ENCODE results near the gene MGAT4C.
"Not testable (repeated sequence)": the region's sequence is repeated elsewhere in the genome, so short reads cannot be mapped to it uniquely, and the experiment has no call there.

MGAT4C gene

GRCh38 chr12:86134561-86134960 lies 121.6 kb downstream of the MGAT4C start:
- DNase-seq (ENCODE audit: low read depth) = no peak

GRCh38 chr12:86126900-86127299 lies 129.3 kb downstream of the MGAT4C start:
- not testable (repeated sequence) for DNase-seq (ENCODE audit: low read depth)

GRCh38 chr12:86122846-86123468 lies 133.2 kb downstream of the MGAT4C start:
- no peak for DNase-seq (ENCODE audit: low read depth)

- no peak for DNase-seq (ENCODE audit: low read depth)
Measured at GRCh38 chr12:86118161-86118560, 138.0 kb downstream of the MGAT4C start.

GRCh38 chr12:86117711-86118110 lies 138.5 kb downstream of the MGAT4C start:
- DNase-seq (ENCODE audit: low read depth) = no peak

GRCh38 chr12:86104087-86104486 lies 152.1 kb downstream of the MGAT4C start:
- no peak for DNase-seq (ENCODE audit: low read depth)

GRCh38 chr12:86097161-86097560 lies 159.0 kb downstream of the MGAT4C start:
- no peak for DNase-seq (ENCODE audit: low read depth)

GRCh38 chr12:86091681-86092080 lies 164.5 kb downstream of the MGAT4C start:
- DNase-seq (ENCODE audit: low read depth) = no peak

GRCh38 chr12:86081843-86082242 lies 174.3 kb downstream of the MGAT4C start:
- no peak for DNase-seq (ENCODE audit: low read depth)

GRCh38 chr12:86059052-86059451 lies 197.1 kb downstream of the MGAT4C start:
- DNase-seq (ENCODE audit: low read depth) = not testable (repeated sequence)

- no peak for DNase-seq (ENCODE audit: low read depth)
Measured at GRCh38 chr12:86057092-86057845, 198.9 kb downstream of the MGAT4C start.

GRCh38 chr12:86052921-86053320 lies 203.3 kb downstream of the MGAT4C start:
- DNase-seq (ENCODE audit: low read depth) = no peak

- no peak for DNase-seq (ENCODE audit: low read depth)
Measured at GRCh38 chr12:86050010-86050409, 206.2 kb downstream of the MGAT4C start.

GRCh38 chr12:86044396-86044795 lies 211.8 kb downstream of the MGAT4C start:
- DNase-seq (ENCODE audit: low read depth) = no peak

GRCh38 chr12:86042062-86042461 lies 214.1 kb downstream of the MGAT4C start:
- DNase-seq (ENCODE audit: low read depth) = no peak

- no peak for DNase-seq (ENCODE audit: low read depth)
Measured at GRCh38 chr12:86018361-86018760, 237.8 kb downstream of the MGAT4C start.

GRCh38 chr12:86015026-86015425 lies 241.2 kb downstream of the MGAT4C start:
- no peak for DNase-seq (ENCODE audit: low read depth)

- DNase-seq (ENCODE audit: low read depth) = no peak
Measured at GRCh38 chr12:86006727-86007126, 249.5 kb downstream of the MGAT4C start.

- DNase-seq (ENCODE audit: low read depth) = no peak
Measured at GRCh38 chr12:85998074-85998473, 258.1 kb downstream of the MGAT4C start.

GRCh38 chr12:85996280-85996679 lies 259.9 kb downstream of the MGAT4C start:
- DNase-seq (ENCODE audit: low read depth) = no peak

GRCh38 chr12:85993746-85994145 lies 262.4 kb downstream of the MGAT4C start:
- DNase-seq (ENCODE audit: low read depth) = no peak

GRCh38 chr12:85985996-85986395 lies 270.2 kb downstream of the MGAT4C start:
- DNase-seq (ENCODE audit: low read depth) = no peak

GRCh38 chr12:85983601-85984000 lies 272.6 kb downstream of the MGAT4C start:
- DNase-seq (ENCODE audit: low read depth) = no peak

GRCh38 chr12:85979641-85980040 lies 276.6 kb downstream of the MGAT4C start:
- DNase-seq (ENCODE audit: low read depth) = no peak
